ENCODE data around the gene ARID3A.

Gene ARID3A

DNA sequence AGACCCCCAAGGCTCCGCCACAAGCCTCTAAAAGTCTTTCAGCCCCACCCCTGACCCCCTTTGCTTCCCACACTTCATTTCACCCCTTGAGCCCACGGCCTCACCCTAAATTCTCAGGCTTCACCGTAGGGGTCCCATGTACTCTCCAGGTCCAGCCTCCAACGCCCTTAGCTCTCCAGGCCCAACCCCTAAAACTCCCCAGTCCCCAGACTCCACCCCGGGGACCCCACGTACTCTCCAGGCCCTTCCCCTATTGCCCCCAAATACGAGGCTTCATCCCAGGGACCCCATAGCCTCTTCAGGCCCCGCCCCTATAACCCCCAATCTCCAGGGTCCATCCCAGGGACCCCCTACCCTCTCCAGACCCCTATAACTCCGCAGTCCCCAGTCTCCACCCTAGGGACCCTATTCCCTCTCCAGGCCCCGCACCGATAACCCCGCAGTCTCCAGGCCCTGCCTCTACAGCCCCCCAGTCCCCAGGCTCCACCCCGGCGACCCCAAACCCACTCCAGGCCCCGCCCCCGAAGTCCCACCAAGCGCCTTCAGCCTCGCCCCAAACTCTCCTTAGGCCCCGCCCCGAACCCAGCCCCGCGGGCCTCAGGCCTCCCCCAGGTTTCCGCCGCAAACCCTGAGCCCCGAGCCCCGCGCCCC lies 33.5 kb upstream of the ARID3A start:
- no peak for DNase-seq

DNA sequence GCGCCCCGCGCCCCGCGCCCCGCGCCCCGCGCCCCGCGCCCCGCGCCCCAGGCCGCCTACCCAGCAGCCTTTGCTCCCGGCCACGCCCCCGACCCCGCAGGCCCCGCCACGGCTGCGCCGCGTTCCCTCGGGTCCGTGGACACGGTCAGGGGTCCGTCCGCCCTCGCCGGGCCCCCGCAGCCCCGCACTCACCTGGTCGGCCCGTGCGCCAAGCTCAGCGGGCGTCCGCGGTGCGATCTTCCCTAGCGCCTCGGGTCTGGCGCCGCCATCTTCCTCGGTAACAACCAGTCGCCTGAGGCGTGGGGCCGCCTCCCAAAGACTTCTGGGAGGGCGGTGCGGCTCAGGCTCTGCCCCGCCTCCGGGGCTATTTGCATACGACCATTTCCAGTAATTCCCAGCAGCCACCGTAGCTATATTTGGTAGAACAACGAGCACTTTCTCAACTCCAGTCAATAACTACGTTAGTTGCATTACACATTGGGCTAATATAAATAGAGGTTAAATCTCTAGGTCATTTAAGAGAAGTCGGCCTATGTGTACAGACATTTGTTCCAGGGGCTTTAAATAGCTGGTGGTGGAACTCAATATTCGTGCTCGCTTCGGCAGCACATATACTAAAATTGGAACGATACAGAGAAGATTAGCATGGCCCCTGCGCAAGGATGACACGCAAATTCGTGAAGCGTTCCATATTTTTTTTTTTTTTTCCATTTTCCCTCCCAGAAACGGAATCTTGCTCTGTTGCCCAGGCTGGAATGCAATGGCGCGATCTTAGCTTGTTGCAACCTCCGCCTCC lies 32.7 kb upstream of the ARID3A start, which contains the start of the genes MED16 and RNU6-9:
Gene MED16 (minus strand): TSS at position 294 of the 796 bp plus-strand sequence. CDS start 2,056 bp downstream, outside the sequence.
Gene RNU6-9 (plus strand): TSS at position 591 of the 796 bp plus-strand sequence.
- peak; percentile 83 to 96 (median 88) for DNase-seq

DNA sequence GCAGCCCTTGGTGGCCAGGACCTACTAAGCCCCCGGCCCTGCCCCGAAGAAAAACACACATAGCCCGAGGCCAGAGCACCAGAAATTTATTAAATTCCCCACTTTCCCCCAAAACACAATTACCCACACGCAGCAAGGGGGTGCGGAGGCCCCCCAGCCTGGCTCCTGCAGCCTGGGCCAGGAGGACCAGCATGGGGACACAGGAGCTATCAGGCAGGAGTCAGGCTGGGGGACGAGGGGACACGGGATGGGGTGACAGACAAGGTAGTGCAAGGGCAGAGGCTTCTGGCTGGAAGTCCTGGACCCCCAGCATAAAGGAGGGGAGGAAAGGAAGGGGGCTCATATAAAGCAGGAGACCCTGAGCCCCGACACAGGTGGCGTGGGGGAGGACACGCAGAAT lies 29.4 kb upstream of the ARID3A start:
- DNase-seq, result no peak

DNA sequence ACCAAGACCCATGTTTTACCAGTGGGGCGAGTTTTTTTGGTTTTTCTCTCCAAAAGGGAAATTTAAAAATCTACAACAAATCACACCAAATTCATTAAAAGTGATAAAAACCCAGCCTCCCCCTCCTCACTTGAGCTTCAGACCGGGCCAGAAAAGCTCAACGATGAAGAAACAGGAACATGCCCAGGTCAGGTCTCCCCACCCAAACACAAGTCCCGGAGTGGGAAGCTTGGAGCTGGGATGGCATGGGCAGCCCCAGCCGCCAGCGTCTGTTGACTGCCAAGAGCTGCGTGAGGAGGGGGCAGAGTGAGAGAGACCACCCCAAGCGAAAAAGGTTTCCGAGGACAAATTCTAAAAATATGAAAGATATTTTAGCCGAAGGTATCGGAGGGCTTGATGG lies 28.8 kb upstream of the ARID3A start:
- DNase-seq, result no peak

DNA sequence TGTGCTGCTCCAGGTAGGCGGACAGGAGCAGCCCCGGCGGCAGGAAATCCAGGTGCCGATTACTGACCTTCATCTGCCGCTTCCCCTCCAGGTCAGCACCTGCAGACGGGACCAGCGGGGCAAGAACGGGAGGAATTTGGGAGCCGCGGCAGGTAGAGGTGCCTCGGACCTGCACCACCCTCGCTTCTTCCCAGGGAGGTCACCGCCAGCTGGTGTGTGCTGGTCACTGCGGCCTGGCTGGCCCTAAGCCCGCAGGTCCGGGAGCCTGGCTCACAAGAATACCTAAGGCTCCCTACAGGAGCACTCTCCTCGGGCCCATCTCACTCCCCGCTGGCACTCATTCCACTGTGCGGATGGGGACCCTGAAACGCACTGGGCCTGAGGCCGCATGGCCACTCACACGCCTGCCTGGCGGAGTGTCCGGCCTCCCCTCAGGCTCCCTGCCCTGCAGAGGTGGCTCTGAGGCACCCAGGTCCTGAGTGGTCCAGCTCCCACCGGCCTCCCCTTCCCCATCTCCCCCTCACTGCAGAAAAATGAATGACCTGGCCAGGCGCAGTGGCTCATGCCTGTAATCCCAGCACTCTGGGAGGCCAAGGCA lies 28.3 kb upstream of the ARID3A start:
- DNase-seq, result no peak

DNA sequence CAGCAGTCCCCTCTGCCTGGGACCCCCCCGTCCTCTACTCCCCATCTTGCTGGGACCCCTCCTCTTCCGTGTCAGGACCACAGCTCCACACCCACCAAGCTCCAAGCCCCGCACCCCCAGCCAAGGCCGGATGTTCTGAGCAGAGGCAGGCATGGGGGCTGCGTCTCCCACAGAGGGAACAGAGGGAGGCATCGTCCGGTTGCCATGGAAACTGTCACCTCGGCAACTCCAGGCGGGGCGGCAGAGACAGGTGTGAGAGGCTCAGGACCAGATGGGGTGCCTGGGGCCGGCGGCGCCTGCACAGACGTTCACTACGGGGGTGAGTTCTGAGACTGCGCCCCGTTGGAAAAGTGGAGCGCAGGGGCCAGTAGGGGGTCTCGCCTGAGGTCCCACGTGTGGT lies 27.2 kb upstream of the ARID3A start:
- DNase-seq, result peak; percentile 30 to 58 (median 50)

DNA sequence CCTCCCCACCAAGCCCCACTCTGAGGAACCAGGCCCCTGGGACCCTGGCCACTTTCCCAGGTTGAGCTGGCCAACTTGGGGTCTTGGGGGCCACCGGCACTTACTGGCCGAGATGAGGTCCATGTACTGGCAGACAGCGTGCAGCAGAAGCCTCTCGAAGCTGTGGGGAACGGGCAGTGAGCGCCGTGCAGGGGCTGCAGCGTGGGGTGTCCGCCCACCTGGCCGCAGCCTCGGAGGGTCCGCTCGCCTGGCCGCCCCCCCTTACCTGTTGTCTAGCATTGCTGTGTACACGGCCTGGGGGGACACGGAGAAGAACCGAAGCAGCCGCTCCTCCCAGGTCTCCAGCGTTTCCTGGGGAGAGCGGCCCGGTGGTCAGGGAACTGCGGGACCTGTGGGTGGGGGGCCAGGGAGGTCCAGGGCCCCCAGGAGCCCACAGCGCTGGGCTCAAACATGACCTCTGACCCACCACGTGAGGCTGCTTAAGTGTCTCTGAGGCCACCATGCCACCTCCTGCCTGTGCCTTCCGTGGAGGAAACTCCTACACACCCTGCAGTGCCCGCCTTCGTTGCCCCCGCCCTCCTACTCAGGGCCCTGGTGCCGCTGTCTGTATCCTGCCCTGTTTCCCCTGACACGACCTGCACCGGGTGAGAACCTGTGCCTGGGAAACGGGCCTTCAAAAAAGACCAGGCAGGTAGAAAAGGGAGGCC lies 26.3 kb upstream of the ARID3A start:
- no peak for DNase-seq

DNA sequence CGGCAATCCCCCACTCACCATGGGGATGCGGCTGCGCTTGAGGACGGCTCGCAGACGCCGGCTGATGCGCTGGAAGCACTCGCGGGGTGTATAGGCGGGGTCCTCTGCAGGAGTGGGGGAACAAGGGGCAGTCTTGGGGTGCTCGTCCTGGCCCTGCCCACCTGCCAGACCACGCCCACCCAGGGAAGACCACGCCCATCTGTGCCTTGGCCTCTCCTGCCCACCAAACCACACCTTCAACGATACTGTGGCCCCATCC lies 25.9 kb upstream of the ARID3A start:
- DNase-seq, result no peak

DNA sequence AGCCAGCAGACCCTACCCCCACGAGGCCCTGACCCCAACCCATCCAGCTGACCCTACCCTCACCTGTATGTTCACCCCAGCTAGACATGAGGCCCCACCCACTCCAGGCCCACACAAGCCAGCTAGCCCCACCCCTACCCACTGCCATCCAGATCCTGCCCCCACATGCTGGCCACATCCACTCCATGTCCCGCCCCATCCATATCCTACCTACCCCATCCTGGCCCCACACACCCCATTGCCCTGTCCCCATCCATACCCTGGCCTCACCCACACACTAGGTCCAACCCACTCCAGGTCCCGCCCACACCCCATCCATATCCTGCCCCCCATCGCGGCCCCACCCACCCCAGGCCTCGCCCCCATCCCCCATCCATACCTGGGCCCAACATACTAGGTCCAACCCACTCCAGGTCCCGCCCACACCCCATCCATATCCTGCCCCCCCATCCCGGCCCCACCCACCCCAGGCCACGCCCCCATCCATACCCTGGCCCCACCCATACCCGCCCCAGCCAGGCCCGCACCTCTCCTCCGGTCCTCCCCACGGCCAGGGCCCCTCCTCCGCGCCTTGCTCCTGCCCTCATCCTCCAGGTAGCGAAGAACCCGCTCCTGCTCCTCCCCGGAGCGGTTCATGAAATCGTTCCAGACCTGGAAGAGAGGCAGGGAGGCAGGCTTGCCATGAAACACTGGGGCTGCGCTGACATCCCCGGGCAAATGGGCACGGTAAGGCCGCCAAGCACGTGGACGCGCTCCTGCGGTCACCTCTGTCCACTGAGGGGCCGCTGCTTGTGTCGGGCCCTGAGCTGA lies 25.3 kb upstream of the ARID3A start:
- DNase-seq, result peak; percentile 14 to 46 (median 40)

DNA sequence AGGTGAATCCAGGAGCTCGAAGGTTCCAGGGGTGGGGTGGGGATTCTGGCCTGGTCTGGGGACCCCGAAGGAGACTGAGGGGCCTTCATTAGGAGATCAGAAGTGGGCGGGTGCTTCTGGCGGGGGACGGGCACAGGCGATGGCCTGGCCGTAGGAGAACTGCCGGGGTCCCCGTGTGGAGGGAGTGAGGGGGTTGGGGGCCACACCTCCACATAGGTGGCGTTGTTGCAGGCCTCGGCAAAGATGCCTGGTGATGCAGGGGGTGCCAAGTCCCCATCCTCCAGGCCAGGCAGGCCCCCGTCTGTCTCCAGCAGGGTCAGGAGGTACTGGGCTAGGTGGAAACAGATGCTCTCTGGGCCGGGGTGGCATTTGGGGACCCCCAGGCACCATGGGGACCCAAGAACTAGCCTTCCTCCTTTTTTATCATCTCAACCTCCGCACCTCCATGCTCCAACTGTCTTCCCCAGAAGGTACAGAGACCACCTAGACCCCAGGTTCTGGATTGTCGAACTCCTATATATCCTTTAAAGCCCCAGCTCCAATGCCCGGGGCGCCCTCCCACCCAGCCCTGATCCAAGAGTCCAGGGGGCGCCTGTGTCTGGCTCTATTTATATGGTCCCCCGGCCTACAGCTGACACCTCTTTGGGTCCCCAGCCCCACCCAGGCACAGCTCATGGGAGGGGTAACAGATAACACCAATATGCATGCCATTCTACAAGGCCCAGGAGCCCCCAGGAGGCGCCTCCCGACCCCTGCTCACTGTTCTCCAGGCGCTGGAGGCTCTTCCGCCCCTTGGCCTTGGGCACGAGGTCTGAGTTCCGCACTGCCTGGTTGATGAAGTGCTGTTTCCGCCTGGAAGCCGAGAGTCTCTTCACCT lies 24.4 kb upstream of the ARID3A start:
- DNase-seq, result no peak

DNA sequence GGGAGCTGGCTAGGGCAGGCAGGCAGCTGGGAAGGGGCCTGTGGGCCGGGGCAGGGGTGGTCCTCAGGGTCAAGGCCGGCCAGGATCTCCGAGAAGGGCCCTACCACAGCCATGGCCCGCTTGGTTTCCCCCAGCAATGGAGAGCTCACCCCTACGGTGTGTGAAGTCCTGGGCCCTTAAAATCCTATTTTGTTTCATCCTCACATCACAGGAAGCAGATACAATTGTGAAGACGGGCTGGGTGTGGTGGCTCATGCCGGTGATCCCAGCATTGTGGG lies 23.8 kb upstream of the ARID3A start:
- no peak for DNase-seq

DNA sequence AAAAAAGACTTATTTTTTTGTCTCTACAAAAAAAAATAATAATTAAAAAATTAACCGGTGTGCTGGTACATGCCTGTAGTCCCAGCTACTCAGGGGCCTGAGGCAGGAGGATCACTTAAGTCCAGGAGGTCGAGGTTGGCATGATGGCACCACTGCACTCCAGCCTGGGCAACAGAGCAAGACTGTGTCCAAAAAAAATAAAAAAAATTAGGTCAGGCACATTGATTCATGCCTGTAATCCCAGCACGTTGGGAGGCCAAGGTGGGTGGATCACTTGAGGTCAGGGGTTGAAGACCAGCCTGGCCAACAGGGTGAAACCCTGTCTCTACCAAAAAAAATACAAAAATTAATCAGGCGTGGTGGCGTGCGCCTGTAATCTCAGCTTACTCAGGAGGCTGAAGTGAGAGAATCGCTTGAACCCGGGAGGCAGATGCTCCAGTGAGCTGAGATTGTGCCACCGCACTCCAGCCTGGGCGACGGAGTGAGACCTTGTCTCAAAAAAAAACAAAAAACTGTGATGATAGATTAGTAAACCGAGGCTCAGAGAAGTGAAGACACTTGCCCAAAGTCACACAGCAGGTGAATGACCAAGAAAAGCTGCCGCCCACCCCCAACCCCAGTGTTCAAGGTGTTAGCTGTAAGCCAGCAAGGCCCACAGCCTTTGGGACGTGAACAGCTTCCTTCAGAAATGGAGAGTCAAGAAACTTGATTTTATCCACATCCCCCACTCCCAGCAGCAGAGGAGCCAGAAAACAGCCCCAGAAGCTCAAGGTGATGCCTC lies 23.2 kb upstream of the ARID3A start:
- DNase-seq, result no peak

DNA sequence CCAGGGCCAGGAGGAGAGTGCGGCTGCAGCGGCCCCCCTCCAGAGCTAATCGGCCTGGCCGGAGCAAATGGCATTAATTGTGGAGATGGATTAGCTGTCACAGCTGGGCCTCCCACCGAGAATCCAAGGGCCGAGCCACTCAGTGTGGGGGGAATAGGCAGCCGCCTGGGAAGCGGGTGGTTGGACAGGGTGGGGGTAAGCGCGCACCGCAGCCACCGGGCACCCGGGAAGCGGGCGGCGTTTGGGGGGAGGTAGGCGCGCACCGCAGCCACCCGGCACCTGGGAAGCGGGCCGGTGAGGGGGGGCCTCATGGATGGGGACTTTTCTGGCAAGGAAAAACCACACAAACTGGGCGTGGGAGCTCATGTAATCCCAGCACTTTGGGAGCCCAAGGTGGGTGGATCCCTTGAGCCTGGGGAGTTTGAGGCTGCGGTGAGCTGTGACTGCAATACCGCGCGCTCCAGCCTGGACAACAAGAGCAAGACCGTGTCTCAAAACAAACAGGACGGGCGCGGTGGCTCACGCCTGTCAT lies 22.5 kb upstream of the ARID3A start:
- DNase-seq, result no peak

DNA sequence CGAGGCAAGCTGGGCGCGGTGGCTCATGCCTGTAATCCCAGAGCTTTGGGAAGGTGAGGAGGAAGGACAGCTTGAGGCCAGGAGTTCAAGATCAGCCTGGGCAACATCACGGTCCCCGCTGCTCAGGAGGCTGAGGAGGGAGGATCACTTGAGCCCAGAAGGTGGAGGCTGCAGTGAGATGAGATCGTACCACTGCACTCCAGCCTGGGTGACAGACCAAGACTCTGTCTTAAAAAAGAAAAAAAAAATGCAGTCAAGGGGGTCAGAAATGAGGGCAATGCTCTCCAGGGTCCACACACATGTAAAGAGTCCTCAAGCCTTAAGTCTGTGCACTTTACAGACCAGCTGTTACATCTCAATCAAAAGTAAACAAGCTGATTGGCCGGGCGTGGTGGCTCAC lies 21.3 kb upstream of the ARID3A start:
- DNase-seq, result no peak

DNA sequence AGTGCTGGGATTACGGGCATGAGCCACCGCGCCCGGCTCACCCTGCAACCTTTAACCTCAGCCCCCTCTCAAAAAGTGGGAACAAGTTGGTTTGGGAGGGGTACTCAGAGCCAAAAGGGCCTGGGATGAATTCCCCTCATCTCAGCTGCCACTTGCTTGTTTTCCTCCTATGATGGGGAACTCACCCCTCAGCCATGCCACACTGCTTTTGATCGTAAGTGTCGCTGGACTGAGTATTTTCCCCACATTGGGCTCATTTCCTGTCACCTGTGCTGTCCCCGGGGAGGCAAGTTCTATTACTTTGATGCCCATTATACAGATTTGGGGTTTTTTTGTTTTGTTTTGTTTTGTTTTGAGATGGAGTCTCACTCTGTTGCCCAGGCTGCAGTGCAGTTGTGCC lies 19.4 kb upstream of the ARID3A start:
- DNase-seq, result peak in 3 of 6 experiments; percentile 14 to 28 (median 18)

DNA sequence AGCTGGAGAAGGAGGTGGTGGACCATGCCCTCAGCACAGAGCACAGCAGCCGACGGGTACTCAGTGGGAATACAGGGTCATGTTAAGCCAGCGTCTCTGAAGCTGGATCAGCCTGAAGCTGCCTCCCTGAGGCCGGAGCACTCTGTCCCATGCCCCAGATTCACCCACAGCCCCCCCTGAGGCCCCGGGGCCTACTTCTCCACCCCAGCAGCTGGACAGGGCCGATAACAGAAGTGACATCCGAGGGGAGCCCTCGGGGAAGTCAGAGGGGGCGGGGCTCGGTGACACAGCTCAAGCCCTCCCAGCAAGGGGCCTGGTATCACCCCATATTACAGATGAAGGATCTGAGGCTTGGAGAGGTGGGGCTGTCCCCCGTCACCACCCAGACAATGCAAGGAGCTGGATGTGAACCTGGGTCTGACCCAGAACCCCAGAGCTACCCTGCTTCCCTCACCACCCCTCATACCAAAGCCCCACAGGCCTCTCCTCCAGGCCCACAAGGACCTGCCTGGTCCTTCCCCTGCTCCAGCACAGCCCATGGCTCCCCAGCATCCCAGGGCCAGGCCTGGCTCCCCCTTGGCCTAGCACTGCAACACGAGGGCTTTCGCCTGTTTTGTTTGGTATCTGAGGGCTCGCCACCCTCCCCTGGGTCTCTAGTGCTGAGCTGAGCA lies 18.5 kb upstream of the ARID3A start:
- peak in 2 of 6 experiments; percentile 27 to 33 for DNase-seq

DNA sequence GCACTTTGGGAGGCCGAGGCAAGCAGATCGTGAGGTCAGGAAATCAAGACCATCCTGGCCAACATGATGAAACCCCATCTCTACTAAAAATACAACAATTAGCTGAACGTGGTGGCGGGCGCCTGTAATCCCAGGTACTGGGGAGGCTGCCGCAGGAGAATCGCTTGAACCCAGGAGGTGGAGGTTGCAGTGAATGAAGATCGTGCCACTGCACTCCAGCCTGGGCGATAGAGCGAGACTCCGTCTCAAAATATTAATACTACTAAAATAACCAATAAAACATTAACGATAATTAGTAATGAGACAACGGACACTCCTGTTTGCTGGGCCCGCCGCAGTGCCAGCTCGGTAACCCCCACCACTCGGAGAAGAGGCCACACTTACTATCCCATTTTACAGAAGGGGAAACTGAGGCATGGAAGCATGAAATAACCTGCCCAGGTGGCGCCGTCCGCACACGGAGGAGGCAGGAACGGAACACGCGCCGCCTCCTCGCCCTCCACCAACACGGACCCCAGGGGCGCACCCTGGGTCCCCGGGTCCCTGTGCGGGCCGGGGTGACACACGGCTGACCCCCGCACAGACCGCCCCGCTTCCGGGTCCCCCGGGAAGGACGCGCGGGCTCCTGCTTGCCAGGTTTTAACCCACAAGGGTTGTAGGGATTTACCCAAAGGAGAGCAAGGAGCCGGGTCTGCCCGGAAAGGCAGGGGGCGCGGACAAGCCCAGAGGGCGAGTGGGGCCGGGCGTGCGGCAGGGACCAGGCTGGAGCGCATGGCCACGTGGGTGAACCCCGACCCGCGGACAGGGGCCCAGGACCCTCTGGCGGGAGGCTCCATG lies 14.4 kb upstream of the ARID3A start:
- DNase-seq, result peak in 4 of 6 experiments; percentile 18 to 56 (median 24)

DNA sequence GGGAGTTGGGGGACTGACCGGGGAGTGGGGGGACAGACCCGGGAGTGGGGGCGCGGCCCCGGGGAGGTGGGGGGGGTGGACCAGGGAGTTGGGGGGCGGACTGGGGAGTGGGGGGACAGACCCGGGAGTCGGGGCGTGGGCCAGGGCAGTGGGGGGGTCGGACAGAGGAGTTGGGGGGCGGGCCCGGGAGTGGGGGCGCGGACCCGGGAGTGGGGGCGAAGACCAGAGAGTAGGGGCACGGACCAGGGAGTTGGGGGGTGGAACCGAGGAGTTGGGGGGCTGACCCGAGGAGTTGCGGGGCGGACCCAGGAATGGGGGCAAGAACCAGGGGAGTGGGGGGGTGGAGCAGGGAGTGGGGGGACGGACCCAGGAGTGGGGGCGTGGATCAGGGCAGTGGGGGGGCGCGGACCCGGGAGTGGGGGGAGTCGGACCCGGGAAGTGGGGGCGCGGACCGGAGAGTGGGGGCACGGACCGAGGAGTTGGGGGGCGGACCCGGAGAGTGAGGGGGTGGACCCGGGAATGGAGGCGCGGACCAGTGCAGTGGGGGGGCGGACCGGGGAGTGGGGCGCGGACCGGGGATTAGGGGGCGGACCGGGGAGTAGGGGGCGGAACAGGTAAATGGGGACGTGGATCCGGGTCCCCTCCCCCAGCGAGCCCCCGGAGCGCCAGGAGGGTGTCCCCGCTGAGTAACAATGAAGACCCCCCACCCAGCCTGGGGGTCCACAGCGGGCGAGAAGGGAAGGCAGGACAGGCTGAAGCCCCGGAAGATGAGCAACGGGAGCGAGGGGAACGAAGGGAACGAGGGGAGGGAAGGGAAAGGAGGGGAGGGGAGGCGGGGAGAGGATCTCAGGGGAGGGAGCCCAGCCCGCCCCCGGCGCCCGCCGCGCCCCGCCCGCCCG lies 13.4 kb upstream of the ARID3A start:
- DNase-seq, result peak in 3 of 6 experiments; percentile 39 to 64 (median 50)

Measured in stimulated activated naive CD4-positive, alpha-beta T cell (primary cell).